Trophoblast cell (in vitro differentiated cells and primary cell): Measurements from ENCODE around the gene CD69.

Source experiments
- DNase-seq, 2 donors: peaks; one replicate each; pipeline ENCODE4 v3.0.0-alpha.2; 2016
- H2AFZ ChIP-seq: 2 replicates; pipeline ENCODE4 v1.6.1; 2013; ENCODE audit warnings: low read length, moderate library complexity, mild to moderate bottlenecking; ENCODE audit not compliant: insufficient read depth, poor library complexity
- H2AK5ac ChIP-seq: 2 replicates; pipeline ENCODE4 v1.6.1; 2013; ENCODE audit warnings: mild to moderate bottlenecking, low read length
- H2BK120ac ChIP-seq: 2 replicates; pipeline ENCODE4 v1.6.1; 2013; ENCODE audit warnings: low read length, mild to moderate bottlenecking, moderate library complexity; ENCODE audit not compliant: insufficient read depth, poor library complexity
- H2BK12ac ChIP-seq: 2 replicates; pipeline ENCODE4 v1.6.1; 2013; ENCODE audit warnings: mild to moderate bottlenecking, low read length, moderate library complexity
- H2BK5ac ChIP-seq: 2 replicates; pipeline ENCODE4 v1.6.1; 2013; ENCODE audit warnings: low read length, low read depth, moderate library complexity, mild to moderate bottlenecking; ENCODE audit not compliant: poor library complexity
- H3K14ac ChIP-seq: 2 replicates; pipeline ENCODE4 v1.6.1; 2013; ENCODE audit warnings: mild to moderate bottlenecking, low read length
- H3K18ac ChIP-seq: 2 replicates; pipeline ENCODE4 v1.6.1; 2013; ENCODE audit warnings: mild to moderate bottlenecking, low read length
- H3K23ac ChIP-seq: 2 replicates; pipeline ENCODE4 v1.6.1; 2013; ENCODE audit warnings: low read length
- H3K27ac ChIP-seq: 2 replicates; pipeline ENCODE4 v1.5.1; 2013; ENCODE audit warnings: low read depth, mild to moderate bottlenecking, inconsistent platforms, low read length, moderate library complexity
- H3K27me3 ChIP-seq: 2 replicates; pipeline ENCODE4 v1.6.1; 2013; ENCODE audit warnings: inconsistent platforms, mild to moderate bottlenecking, low read length, moderate library complexity; ENCODE audit not compliant: insufficient read depth
- H3K36me3 ChIP-seq, 2 experiments: 1 replicate in 1 of 2; 2 replicates in 1 of 2; pipeline ENCODE4 v1.6.1; 2013; ENCODE audit warnings: low read length in 2 of 2, mild to moderate bottlenecking in 2 of 2, moderate library complexity in 1 of 2; ENCODE audit not compliant: insufficient read depth in 2 of 2, control insufficient read depth in 1 of 2
- H3K4ac ChIP-seq: 2 replicates; pipeline ENCODE4 v1.6.1; 2013; ENCODE audit warnings: low read depth, mild to moderate bottlenecking, low read length, moderate library complexity
- H3K4me1 ChIP-seq, 2 experiments: 1 replicate in 1 of 2; 2 replicates in 1 of 2; pipeline ENCODE4 v1.6.1; 2013; ENCODE audit warnings: low read length in 2 of 2, mild to moderate bottlenecking in 2 of 2, moderate library complexity in 1 of 2; ENCODE audit not compliant: insufficient read depth in 2 of 2, control insufficient read depth in 1 of 2
- H3K4me2 ChIP-seq: 2 replicates; pipeline ENCODE4 v1.6.1; 2013; ENCODE audit warnings: inconsistent platforms, mild to moderate bottlenecking, low read length, moderate library complexity
- H3K4me3 ChIP-seq: 2 replicates; pipeline ENCODE4 v1.5.1; 2013; ENCODE audit warnings: mild to moderate bottlenecking, low read depth, low read length, inconsistent platforms
- H3K79me1 ChIP-seq: one replicate; pipeline ENCODE4 v1.6.1; 2013; ENCODE audit warnings: low read length
- H3K79me2 ChIP-seq: 2 replicates; pipeline ENCODE4 v1.6.1; 2013; ENCODE audit warnings: low read length, mild to moderate bottlenecking; ENCODE audit not compliant: control insufficient read depth, insufficient read depth, poor library complexity
- H3K9ac ChIP-seq: 2 replicates; pipeline ENCODE4 v1.6.1; 2013; ENCODE audit warnings: mild to moderate bottlenecking, low read length
- H3K9me3 ChIP-seq: 2 replicates; pipeline ENCODE4 v1.6.1; 2013; ENCODE audit warnings: low read depth, mild to moderate bottlenecking, control low read depth, inconsistent platforms, low read length; ENCODE audit not compliant: insufficient read depth
- H4K12ac ChIP-seq: 2 replicates; pipeline ENCODE4 v1.6.1; 2013; ENCODE audit warnings: low read depth, mild to moderate bottlenecking, low read length, moderate library complexity
- H4K8ac ChIP-seq: 2 replicates; pipeline ENCODE4 v1.6.1; 2013; ENCODE audit warnings: low read depth, mild to moderate bottlenecking, low read length, moderate library complexity
- H4K91ac ChIP-seq: one replicate; pipeline ENCODE4 v1.6.1; 2013; ENCODE audit warnings: low read depth, mild to moderate bottlenecking, low read length, moderate library complexity
- WGBS: extraction: QIAGEN DNeasy Blood & Tissue Kit; methylation state at CpG from one replicate; pipeline ENCODE4 v1.1.7; 2013; ENCODE audit warnings: missing lambda C conversion rate; ENCODE audit not compliant: insufficient read length, insufficient coverage; ENCODE audit errors: extremely low coverage; 5-methylcytosine and 5-hydroxymethylcytosine counted together

The CD69 gene

GRCh38 chr12:9710584-9711375 is 49.9 kb downstream of the CD69 start:
- Histone ChIP-seq H3K14ac (peak overlapping the region; percentile 24), H3K36me3 (no peaks in the 10 kb centered on the region), H3K4me3 (no peak overlapping the region), H2AK5ac (peak overlapping the region; percentile 39), H3K79me1 (no peaks in the 10 kb centered on the region), H4K91ac (peak overlapping the region; percentile 39), H2BK12ac (peak overlapping the region; percentile 46), H3K27me3 (no peaks in the 10 kb centered on the region), H3K79me2 (no peaks in the 10 kb centered on the region), H3K23ac (no peak overlapping the region), H3K4me1 (peaks cover 5 to 7% of the 10 kb centered on the region in 2 experiments), H3K9me3 (no peaks in the 10 kb centered on the region), H2BK5ac (peak overlapping the region; percentile 42), H3K4ac (no peak overlapping the region), H2AFZ (no peak overlapping the region), H2BK120ac (no peak overlapping the region), H3K18ac (no peak overlapping the region), H4K12ac (no peak overlapping the region), H4K8ac (no peak overlapping the region), H3K4me2 (no peak overlapping the region), H3K27ac (no peak overlapping the region), H3K9ac (no peak overlapping the region)
- DNase-seq = peak; percentile 96 to 97
- WGBS = no CpG with 5 or more reads among the region's 3 CpGs

- Histone ChIP-seq H2AFZ (no peak overlapping the region), H3K4me1 (peaks cover 5 to 7% of the 10 kb centered on the region in 2 experiments)
Observed at GRCh38 chr12:9708853-9709252, 51.8 kb downstream of the CD69 start.

GRCh38 chr12:9707864-9708808 is 52.6 kb downstream of the CD69 start:
- H3K18ac ChIP-seq = no peak overlapping the region
- H3K23ac ChIP-seq = no peak overlapping the region
- peak overlapping the region; percentile 2 for H3K4me3 ChIP-seq
- H3K9me3 ChIP-seq = no peaks in the 10 kb centered on the region
- H3K9ac ChIP-seq = no peak overlapping the region
- no peaks in the 10 kb centered on the region for H3K36me3 ChIP-seq
- H3K79me2 ChIP-seq = no peaks in the 10 kb centered on the region
- no peak overlapping the region for H4K12ac ChIP-seq
- no CpG with 5 or more reads among the region's 12 CpGs for WGBS
- H3K14ac ChIP-seq = no peak overlapping the region
- H3K4me2 ChIP-seq = no peak overlapping the region
- H2BK5ac ChIP-seq = no peak overlapping the region
- H3K4ac ChIP-seq = no peak overlapping the region
- no peaks in the 10 kb centered on the region for H3K27me3 ChIP-seq
- H3K79me1 ChIP-seq = no peaks in the 10 kb centered on the region
- no peak overlapping the region for H2AK5ac ChIP-seq
- H3K4me1 ChIP-seq = peaks cover 5 to 7% of the 10 kb centered on the region in 2 experiments
- no peak overlapping the region for H2BK120ac ChIP-seq
- DNase-seq = peak in 1 of 2 donors; percentile 71
- no peak overlapping the region for H4K8ac ChIP-seq
- H3K27ac ChIP-seq = no peak overlapping the region
- no peak overlapping the region for H2AFZ ChIP-seq
- no peak overlapping the region for H4K91ac ChIP-seq
- no peak overlapping the region for H2BK12ac ChIP-seq

More at GRCh38 chr12:9708853-9709252, 51.8 kb downstream of the CD69 start:
- Histone ChIP-seq H4K91ac (no peak overlapping the region), H2BK120ac (no peak overlapping the region), H3K18ac (no peak overlapping the region), H3K4me3 (no peak overlapping the region), H3K4ac (no peak overlapping the region), H3K36me3 (no peaks in the 10 kb centered on the region), H4K8ac (no peak overlapping the region), H3K9ac (no peak overlapping the region), H2AK5ac (no peak overlapping the region), H3K4me2 (peak overlapping the region; percentile 23), H2BK5ac (no peak overlapping the region), H3K27ac (no peak overlapping the region), H3K23ac (no peak overlapping the region), H3K9me3 (no peaks in the 10 kb centered on the region), H3K14ac (no peak overlapping the region), H3K27me3 (no peaks in the 10 kb centered on the region), H4K12ac (no peak overlapping the region), H3K79me2 (no peaks in the 10 kb centered on the region), H2BK12ac (no peak overlapping the region), H3K79me1 (no peaks in the 10 kb centered on the region)
- no peak for DNase-seq
- WGBS = no CpG with 5 or more reads among the region's 3 CpGs

GRCh38 chr12:9707356-9707755 is 53.3 kb downstream of the CD69 start:
- no peak overlapping the region for H3K14ac ChIP-seq
- H2BK120ac ChIP-seq = no peak overlapping the region
- H2BK5ac ChIP-seq = no peak overlapping the region
- H3K18ac ChIP-seq = no peak overlapping the region
- H3K4ac ChIP-seq = no peak overlapping the region
- DNase-seq = no peak
- no peaks in the 10 kb centered on the region for H3K27me3 ChIP-seq
- peaks cover under 1% of the 10 kb centered on the region for H3K9me3 ChIP-seq
- no peak overlapping the region for H4K91ac ChIP-seq
- H4K12ac ChIP-seq = no peak overlapping the region
- no peak overlapping the region for H3K23ac ChIP-seq
- no peak overlapping the region for H2AK5ac ChIP-seq
- no peak overlapping the region for H2BK12ac ChIP-seq
- no peak overlapping the region for H2AFZ ChIP-seq
- no peak overlapping the region for H3K4me3 ChIP-seq
- no peak overlapping the region for H3K27ac ChIP-seq
- no peaks in the 10 kb centered on the region for H3K79me2 ChIP-seq
- no peak overlapping the region for H3K4me2 ChIP-seq
- no peaks in the 10 kb centered on the region for H3K79me1 ChIP-seq
- peak overlapping the region; percentile 28 for H4K8ac ChIP-seq
- H3K36me3 ChIP-seq = no peaks in the 10 kb centered on the region
- H3K9ac ChIP-seq = no peak overlapping the region
- peaks cover 3 to 7% of the 10 kb centered on the region in 2 experiments for H3K4me1 ChIP-seq
